K562 treated with DMSO at 1 percent for 12 hours (cell line): ENCODE data around the gene NUFIP1. TPM values are rescaled to one million over a fixed set of nuclear protein-coding genes. Genes with fewer than 3 reads are reported as not detected.

Experiments used
- total RNA-seq: library from RNA; unstranded; fragments of 300-600 nt; gene quantifications from 2 replicates; pipeline ENCODE4 v1.2.3, GENCODE V29; 2022; ENCODE audit not compliant: insufficient read depth

The NUFIP1 gene
- 1.8 and 2.7 TPM in 2 replicates for total RNA-seq

DNA sequence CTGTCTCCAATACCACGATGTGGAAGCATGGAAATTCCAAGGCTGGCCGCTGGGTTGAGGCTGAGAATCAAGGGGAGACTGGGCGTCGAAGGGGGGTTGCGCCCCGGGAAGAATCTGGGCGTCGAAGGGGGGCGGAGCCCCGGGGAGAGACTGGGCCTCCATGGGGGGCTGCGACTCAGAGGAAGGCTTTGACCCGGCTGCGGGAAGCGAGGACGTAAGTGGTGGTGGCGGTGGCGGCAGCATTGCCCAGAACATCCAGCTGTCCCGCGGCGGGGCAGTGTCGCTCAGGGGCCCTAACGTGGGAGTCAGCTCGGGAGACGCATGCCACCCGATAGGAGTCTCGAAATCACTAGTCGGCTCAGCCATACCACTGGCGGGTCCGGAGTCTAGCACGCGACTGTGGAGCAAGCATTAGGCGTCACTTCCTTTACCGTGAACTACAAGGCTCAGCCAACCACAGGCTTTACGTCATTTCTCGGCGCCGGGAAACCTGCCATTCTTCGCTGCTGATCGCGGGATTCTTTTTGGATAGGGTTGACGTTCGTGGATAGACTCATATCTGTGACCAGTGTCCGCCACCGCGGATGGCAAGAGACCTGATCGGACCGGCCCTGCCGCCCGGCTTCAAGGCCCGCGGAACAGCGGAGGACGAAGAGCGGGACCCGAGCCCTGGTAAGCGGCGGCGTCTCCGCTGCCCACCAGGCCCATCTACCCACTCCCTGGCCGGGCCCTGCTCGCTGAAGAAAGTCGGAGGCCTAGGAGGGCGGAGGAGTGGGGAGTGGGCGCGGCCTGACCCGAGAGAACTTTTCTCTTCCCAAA is at the start of gene NUFIP1, which contains the start of gene GPALPP1:
NUFIP1 (minus strand) TSS at position 401 of the 819 bp plus-strand sequence; CDS start at position 366, 35 bp downstream.
GPALPP1 (plus strand) TSS at position 468 of the 819 bp plus-strand sequence; CDS start at position 585, 117 bp downstream.

Other genes starting within 250 kb of the NUFIP1 start
- 8.4 and 15.6 TPM in 2 replicates for gene GPALPP1, start 67 bp upstream of the NUFIP1 start, total RNA-seq
- gene GTF2F2, start 131.0 kb upstream of the NUFIP1 start, total RNA-seq = 13.5 and 14.9 TPM in 2 replicates
- not detected in 2 replicates for gene KCTD4, start 211.6 kb upstream of the NUFIP1 start, total RNA-seq